Measurements from ENCODE around the gene PHYHD1.

Gene PHYHD1

DNA sequence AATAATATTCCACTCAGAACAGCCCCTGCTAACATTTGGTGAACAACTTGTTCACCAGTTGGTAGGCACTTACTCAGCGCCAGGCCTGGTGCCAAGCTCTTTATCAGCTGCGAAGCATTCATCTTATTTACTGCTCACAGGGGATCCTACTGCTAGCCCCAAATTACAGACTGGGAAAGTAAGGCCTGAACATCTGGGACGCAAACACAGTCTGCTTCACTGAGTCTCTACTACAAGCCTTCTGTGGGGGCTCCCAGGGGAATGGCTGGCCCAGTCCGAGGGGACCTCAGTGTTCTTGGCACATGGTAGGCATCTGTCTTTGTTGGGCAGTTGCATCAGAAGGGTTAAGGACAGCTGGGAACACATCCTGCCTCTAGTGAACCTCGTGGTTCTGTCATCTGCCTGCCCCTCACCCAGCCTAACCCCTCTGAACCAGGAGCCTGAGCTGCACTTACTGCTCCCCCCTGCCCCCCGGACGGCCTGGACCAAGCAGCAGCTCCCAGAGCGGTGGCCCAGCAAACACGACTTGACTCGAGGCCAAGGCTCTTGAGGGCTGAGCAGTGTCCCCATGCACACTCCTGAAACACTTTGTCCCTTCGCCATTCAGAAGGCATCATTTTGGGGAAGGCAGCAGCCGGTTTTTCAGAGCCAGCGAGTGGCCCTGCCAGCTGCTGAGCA, at the start of gene PHYHD1:
Gene PHYHD1, plus strand, starts transcription at position 602 of the 678 bp plus-strand sequence. CDS start 1,342 bp downstream, outside the sequence.
- peak; percentile 85 for DNase-seq

DNA sequence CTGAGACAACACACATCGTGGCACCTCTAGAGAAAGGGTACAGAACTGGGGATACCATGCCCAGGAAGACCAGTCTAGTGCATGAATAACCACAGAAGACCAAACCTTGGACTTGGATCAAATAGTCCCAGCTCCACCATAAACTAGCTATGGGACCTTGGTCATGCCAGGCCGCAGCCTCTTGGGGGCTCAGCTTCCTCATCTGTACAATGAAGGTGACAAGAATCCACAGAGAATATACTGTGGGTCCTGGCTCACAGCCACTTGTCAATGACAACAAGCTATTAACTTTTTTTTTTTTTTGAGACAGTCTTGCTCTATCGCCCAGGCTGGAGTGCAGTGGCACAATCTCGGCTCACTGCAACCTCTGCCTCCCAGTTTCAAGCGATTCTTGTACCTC, 42.9 kb upstream of the PHYHD1 start:
- DNase-seq: no peak

DNA sequence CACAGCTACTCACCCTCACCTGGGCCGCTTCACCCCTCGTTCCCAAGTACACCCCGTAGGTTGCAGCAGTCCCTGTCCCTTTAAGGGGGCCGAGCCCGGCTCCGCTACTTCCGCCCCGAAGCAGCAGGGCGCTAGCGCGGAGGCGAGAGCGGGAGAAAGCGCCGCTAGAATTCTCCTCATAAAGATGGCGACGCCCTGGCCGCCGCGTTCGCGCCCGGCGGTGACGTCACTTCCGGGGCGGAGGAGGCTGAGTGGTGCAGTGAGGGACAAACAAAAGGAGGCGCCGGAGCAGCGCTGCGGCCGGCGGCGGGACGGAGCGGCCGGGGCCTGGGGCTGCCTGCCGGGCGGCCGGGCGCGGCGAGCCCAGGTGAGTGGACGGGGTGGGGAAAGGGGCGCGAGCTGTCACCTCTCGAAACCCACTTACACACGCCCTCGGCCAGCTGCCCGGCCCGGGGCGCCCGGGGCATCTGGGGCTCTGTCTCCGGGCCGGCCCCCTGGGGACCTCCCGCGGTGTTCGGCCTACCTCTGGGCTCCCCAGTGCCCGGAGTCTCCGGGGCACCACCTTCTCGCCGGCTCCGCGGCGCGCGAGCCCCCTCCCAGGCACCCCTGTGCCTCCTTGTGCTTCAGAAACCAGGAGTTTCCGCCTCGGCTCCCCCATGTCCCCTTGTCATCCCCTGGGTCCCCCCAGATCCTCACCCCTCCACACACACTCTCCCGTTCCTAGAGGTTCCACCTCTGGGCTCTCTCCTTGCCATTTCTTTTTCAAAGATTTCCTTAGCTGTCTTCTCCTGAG, 38.7 kb upstream of the PHYHD1 start, which contains the start of the genes KYAT1 and LRRC8A:
Gene KYAT1, minus strand, starts transcription at position 67 of the 793 bp plus-strand sequence. CDS start 36,545 bp downstream, outside the sequence.
Gene LRRC8A, plus strand, starts transcription at position 250 of the 793 bp plus-strand sequence. CDS start 25,032 bp downstream, outside the sequence.
- DNase-seq: peak; percentile 85

DNA sequence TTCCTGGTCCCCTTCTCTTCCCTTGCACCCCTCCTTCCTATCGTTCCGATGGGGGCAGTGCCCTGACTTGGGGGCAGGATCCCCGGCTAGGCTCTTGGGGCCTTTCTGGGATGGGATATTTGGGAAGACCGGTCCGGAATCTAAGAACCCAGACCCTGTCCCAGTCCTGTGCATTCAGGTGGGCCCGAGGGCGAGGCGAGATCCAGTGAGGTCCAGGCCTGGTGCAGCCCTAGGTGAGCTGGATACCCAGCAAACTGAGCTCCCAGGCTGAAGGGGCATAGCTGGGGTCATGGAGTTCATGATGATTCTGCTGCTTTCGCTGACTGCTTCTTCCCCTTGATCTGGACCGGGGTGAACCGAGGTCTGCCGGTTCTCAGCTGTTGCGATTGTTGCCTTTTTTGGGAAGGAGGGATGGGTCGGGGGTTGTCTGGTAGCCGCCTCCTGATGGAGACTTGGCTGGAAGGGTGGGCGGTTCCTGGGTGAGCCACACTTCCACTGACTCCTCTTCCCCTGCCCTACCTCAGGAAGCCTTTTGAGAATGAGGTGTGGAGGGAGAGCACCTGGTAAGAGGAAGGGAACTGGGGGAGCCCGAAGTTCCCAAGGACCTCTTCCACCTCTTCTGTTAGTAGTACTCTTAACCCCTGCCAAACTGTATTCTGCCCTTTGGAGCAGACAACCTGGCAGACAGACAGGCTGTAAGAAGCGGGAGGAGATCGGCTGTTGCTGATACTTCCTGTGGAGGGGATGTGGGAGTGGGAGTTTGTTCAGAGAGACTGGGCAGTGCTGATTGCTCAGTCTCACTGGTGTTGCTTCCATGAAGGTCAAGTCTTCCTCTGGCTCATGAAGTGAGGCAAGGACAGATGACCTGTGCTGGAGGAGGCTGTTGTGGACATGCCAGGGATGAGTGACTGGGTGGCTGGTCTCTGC, 37.8 kb upstream of the PHYHD1 start:
- DNase-seq: peak; percentile 29

DNA sequence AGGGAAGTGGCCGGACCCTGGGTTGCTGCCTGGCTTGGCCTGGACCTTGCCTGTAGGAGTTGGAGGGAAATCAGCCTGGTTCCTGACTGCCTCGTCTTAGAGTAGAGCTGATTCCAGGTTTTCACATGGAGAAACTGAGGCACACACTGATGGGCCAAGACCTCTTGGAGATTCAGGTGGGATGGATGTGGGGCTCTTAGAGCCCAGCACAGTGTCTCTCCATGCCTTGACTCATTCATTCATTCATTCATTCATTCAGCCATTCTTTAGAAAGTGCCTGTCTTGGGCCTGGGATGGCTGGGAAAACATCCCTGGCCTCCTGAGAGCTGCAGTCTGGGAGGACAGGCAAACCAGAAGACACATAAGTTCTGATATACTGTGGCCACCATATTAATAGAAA, 36.6 kb upstream of the PHYHD1 start:
- no peak for DNase-seq

DNA sequence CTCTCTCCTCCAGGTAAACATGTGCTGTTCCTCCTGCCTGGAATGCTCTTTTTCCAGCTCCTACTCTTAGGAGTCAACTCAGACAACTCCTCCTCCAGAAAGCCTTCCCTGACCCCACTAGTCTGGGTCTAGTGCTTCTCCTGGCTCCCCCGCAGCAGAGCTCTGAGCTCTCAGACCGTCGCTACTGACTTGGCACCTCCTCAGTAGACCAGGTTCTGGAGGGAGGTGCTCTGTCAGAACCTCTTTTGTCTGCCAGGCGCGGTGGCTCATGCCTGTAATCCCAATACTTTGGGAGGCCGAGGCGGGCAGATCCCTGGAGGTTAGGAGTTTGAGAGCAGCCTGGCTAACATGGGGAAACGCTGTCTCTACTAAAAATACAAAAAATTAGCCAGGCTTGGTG, 35.4 kb upstream of the PHYHD1 start:
- no peak for DNase-seq

DNA sequence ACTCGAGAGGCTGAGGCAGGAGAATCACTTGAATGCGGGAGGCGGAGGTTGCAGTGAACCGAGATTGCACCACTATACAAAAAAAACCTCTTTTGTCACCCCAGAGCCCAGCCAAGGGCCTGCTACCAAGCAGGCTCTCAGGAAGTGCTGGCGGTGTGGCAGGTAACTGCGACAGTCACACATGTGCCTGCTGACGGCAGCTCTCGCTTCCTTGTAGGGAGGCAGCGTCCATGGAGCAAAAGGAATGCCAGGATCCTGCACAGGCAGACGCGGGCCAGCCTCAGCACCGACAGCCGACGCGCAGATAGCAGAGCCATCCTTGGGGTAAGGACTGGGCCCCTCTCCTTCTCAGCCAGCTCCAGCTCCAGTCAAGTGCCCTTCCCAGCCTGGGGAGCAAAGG, 35.0 kb upstream of the PHYHD1 start:
- DNase-seq: no peak

DNA sequence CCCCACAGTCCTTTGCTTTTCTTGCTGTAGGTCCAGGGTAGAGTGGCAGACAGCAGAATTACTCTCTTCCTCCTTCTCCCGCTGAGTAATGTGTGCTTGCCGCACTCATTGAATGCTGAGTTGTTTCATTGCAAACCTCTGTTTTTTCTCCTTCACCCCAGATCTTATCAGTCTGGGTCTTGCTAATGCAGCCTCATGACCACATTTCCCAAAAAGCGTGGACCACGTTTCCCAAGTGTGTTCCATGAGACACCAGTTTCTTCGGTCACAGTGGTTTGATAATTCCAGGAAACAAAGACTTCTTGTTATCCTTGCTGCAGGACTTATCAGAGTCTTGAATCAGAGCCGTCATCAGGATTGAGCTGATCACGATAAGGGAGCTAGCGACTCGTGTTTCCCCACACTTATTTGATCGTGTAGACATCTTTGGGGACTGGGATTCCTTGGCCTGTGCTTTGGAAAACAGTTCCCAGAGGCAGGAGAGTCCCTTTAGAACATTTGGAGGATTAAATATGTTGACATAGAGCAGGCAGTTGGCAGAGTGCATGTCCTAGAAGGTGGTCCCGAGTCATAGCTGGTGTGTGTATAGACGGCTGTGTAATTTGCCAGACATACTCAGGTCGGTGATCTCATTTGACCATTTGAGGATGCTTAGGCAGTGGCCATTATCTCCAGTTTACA, 34.4 kb upstream of the PHYHD1 start:
- DNase-seq: no peak

DNA sequence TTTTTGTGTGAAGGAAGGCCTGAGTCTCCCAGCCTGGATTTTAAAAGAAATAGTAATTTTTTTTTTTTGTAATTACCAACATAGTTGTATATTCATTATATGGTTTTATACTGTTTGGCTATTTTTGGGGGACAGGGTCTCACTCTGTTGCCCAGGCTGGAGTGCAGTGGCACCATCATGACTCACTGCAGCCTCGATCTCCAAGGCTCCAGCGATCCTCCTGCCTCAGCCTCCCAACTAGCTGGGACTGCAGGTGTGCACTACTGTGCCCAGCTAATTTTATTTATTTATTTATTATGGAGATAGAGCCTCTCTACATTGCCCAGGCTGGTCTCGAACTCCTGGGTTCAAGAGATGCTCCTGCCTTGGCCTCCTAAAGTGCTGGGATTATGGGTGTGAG, 33.7 kb upstream of the PHYHD1 start:
- no peak for DNase-seq

DNA sequence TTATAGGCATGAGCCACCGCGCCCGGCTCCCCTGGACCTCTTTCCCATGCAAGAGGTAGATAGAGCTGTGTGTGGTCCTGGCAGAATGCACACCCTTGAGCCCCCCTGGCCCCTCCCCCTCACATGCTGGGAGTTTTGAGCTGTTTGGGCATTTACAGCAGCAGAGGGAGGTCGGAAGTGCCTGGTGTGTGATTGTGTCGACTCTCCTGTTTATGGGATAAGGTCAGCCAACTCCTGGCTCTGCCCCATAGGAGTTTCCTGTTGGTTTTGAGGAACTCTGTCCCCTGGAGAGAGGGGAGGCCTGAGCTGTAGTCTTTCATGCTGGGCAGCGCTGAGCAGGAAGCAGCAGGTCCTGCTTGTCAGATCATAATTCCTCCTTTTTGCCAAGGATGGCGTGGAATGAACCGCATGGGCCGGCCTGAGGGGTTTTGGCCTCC, 32.9 kb upstream of the PHYHD1 start:
- no peak for DNase-seq

DNA sequence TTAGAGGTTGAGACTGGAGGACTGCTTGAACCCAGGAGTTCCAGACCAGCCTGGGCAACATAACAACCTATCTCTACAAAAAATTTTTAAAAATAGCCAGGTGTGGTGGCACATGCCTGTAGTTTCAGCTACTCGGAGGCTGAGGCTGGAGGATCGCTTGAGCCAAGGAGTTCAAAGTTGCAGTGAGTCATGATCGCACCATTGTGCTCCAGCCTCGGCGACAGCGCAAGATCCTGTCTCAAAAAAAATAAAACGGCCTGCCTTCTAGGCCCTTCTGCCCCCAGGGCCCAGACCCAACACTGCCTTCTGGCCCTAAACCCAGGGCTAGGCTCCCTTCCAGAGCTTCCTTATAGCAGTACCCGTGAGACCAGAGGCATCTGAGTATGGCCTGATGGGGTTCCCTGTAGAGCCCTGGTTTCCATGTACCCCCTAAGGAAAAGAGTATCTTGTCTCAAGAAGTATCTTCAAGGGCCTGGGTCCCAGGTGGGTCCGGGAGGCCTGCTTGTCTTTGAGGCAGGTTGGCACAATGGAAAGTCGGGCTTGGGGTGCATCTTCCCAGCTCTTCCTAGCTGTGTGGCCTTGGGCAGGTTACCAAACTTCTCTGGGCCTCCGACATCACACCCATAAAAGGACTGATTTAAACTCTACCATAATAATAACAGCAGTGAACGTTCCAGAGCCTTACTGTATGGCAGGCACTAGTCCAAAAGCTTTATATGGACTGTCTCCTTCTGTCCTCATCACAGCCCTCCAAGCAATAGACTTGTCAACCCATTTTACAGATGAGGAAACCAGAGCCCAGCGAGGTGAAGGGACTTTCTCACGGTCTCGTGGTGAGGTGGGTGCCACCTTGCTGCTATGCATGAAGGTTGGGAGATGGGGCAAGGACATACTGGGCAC, 29.2 kb upstream of the PHYHD1 start:
- DNase-seq: no peak

DNA sequence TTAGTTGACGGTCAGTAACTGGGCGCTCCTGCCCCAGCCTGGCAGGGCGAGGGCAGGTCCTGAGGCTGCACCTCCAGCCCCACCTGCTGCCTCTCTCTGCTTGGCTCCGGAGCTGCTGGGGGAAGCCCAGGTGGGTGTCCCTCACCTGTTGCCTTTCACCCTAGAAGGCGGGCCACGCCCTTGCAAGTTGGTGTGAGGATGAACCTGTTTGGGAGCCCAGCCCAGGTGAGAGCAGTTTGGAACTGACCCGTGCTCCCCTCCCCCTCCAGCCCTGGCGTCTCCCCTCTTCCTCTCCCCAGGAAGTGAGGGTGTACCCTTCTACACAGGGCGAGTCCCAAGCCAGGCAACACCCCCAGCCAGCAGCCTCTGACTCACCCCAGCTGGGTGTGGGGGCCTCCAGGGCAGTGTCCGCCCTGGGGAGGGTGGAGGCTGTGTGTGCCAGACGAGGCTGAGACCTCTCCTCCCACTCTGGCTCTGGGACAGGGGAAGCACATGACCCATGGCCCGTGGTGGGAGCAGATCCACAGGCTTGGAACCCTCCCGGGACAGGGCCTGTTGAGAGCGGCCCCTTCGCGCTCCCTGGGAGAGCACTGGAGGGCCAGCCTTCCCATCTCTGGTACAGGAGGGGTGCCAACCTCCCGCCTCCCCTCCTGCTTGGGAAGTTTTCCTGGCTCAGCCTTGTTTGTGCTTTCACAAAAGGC, 28.4 kb upstream of the PHYHD1 start:
- DNase-seq: no peak

DNA sequence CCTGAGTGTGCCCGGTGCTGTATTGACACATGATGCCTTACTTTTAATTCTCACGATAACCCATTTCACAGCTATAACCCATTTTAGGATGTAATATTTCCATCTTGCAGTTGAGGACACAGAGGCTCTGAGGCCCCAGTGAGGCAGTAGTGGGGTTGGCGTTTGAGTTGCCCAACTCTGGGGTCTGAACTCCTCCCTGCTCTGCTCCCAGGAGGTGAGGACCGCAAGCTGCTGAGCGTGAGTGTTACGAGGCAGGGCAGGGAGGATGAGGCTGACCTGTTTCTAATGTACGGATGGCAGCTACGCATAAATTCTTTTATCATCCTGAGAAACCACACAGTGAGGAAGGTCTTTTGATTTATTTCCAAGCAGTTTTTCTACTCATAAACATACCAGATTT, 27.4 kb upstream of the PHYHD1 start:
- no peak for DNase-seq

DNA sequence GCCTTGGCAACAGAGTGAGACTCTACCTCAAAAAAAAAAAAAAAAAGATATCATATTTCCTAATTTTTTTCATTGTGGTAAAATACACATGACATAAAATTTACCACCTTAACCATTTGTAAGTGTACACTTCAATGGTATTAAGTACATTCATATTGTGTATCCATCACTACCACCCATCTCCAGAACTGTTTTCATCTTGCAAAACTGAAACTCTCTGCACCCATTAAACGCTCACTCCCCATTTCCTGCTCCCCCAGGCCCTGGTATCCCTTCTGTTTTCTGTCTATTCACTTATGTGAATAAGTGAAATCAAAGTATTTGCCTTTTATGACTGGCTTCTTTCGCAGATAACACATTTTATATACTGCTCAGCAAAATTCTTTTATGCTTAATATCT, 26.0 kb upstream of the PHYHD1 start:
- no peak for DNase-seq

DNA sequence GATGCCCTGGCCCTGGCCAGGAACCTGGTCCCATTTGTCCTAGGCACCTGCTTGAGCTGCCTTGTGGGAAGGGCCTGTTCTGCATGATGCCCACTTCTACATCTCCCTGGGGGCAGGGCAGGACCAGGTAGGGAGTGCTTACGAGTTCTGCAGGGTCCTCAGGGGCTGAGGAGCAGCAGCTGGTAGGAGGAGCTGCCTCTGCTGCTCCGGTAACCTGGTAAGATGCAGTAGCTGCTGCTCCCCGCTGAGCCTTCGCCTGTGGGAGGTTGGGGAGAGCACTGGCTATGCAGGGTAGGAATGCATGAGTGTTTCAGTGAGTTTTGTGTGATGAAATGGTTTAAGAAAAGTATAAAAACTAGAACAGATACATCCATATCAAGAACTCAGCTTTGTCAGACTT, 25.2 kb upstream of the PHYHD1 start:
- no peak for DNase-seq

DNA sequence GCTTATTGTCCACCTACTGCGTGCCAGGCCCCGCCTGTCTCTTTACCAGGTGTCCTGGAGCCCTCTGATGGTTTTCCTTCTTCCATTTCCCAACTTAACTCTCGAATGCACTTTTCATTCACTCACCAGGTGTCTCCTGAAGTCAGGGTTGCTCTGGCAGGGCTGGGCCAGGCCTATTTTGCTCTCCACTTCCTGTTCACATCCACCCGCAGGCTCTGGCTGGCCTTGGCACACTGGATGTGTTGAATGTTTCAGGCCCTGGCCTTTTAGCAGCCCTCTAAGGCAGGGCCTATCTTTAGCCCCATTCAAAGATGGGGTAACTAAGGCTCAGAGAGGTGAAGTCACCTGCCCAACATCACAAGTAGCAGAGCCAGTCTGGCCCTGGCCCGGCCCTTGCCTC, 22.4 kb upstream of the PHYHD1 start:
- DNase-seq: no peak

DNA sequence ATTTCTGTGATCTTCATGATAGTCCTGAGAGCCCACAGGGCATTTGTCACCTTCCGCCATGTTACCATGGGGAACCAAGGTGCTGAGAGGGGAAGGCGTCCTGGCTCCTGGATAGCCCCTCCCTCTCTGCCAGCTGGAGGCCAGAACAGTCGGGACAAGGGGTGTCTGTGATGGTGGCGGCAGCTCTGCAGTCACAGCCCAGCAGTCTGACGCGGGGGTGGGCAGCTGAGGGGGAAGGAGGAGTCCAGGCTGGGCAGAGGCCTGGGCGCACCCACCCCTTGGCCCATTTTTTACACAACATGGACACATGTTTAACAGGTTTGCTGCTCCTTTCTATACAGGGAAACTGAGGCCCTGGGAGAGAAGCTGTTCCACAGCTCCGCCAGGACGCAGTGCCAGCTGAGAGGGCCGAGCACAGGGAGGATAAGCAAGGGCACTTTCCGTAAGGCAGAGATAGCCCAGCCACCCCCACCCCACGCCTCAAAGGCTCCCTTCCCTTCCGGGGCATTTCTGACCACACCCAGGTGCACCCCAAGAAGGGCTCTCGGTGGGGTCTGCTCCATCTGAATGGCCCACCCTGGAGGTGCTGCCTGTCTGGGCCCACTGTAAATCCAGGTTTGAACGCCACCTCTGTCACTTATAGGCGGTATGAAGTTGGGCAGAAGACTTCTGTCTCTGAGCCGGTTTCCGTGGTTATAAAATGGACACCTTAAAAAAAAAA, 21.8 kb upstream of the PHYHD1 start:
- no peak for DNase-seq

DNA sequence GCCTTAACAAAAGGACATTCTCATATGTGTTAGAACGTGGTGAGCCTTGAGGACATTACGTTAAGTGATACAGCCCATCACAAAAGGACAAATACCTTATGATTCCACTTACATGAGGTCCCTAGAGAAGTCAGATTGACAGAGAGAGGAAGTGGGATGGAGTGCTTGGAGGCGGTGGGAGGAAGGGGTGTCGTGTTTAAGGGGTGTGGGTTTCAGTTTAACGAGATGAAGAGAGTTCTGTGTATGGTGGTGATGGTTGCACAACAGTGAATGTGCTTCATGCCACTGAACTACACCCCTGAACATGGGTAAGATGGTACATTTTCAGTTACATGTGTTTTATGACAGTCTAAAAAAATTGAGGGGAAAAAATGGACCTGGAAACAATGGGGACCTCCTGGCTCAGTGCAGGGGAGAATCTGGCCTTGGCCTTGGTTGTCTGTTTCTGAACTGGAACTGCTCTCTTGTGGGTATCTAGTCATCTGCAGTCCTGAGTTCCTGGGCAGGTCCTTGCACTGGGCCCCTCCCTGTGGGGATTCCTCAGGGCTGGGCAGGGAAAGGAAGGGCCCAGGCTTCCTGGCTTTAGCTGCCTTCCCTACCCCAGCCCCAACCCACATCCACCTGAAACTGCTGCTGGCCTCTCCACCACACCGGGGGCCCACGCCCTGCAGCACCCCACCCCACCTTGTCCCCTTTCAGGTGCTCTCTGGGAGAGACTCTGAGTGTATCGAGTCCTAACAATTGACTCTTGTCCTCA, 21.0 kb upstream of the PHYHD1 start:
- no peak for DNase-seq

DNA sequence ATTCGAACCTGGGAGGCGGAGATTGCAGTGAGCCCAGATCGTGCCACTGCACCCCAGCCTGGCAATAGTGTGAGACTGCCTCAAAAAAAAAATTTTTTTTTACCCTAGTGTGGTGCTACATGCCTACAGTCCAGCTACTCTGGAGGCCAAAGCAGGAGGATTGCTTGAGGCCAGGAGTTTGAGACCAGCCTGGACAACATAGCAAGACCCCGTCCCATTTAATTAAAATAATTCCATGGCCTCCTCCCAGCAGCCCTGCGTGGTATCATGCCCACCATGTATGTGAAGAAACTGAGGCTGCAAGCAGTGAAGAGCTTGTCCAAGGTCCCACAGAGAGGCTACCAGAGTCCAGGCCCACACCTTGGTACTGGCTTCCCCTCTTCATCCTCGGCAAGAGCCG, 19.4 kb upstream of the PHYHD1 start:
- DNase-seq: no peak
